CD14-positive monocyte (primary cell): ENCODE results near the gene TMEM238L. TPM values are rescaled to one million over a fixed set of nuclear protein-coding genes. Genes with fewer than 3 reads are reported as not detected.

Experiments
- DNase-seq, 3 donors: peaks; one replicate each; pipeline ENCODE4 v3.0.0-alpha.2; 2011 to 2022
- H2AFZ ChIP-seq: 2 replicates; pipeline ENCODE4 v1.6.0; 2012; ENCODE audit warnings: mild to moderate bottlenecking, low read depth, low read length, inconsistent platforms; ENCODE audit not compliant: insufficient read depth, poor library complexity, severe bottlenecking
- H3K27ac ChIP-seq, 2 donors: 1 replicate in 1 of 2; 2 replicates in 1 of 2; pipeline ENCODE4 v1.5.1; 2012 to 2013; ENCODE audit warnings: low read length in 2 of 2, control low read depth in 1 of 2, inconsistent platforms in 1 of 2, low read depth in 1 of 2, mild to moderate bottlenecking in 1 of 2
- H3K27me3 ChIP-seq, 2 donors: one replicate each; pipeline versions ENCODE4 v1.6.0 to v1.6.1; 2011 to 2013; ENCODE audit warnings: low read length in 2 of 2; ENCODE audit not compliant: control insufficient read depth in 2 of 2, insufficient read depth in 2 of 2
- H3K36me3 ChIP-seq, 2 donors: replicated peaks in 1 of 2; 1 replicate in 1 of 2; 2 replicates in 1 of 2; pipeline versions ENCODE4 v1.5.1 to v1.6.1; 2012 to 2013; ENCODE audit warnings: low read length in 2 of 2, control low read depth in 1 of 2, inconsistent platforms in 1 of 2, mild to moderate bottlenecking in 1 of 2; ENCODE audit not compliant: insufficient read depth in 2 of 2, control insufficient read depth in 1 of 2
- H3K4me1 ChIP-seq, 2 donors: 1 replicate in 1 of 2; 2 replicates in 1 of 2; pipeline versions ENCODE4 v1.5.1 to v1.6.1; 2012 to 2013; ENCODE audit warnings: low read length in 2 of 2, control low read depth in 1 of 2, inconsistent platforms in 1 of 2, mild to moderate bottlenecking in 1 of 2, moderate library complexity in 1 of 2; ENCODE audit not compliant: insufficient read depth in 2 of 2, control insufficient read depth in 1 of 2
- H3K4me2 ChIP-seq: replicated peaks from 2 replicates; pipeline ENCODE3; 2012; ENCODE audit warnings: low read length, moderate library complexity, mild to moderate bottlenecking; ENCODE audit not compliant: poor library complexity, severe bottlenecking; ENCODE audit errors: extremely low read depth
- H3K4me3 ChIP-seq, 3 experiments: fragments of 200-600 bp in 1 of 3; sonication (generic) in 1 of 3; replicated peaks in 1 of 3; 1 replicate in 2 of 3; 2 replicates in 1 of 3; pipeline ENCODE4 v1.5.1; 2011 to 2013; ENCODE audit warnings: low read length in 3 of 3, mild to moderate bottlenecking in 3 of 3, control low read depth in 2 of 3, low read depth in 2 of 3, inconsistent platforms in 1 of 3, moderate library complexity in 1 of 3
- H3K79me2 ChIP-seq: 2 replicates; pipeline ENCODE4 v1.6.0; 2012; ENCODE audit warnings: mild to moderate bottlenecking, control low read depth, inconsistent platforms, low read length, moderate library complexity; ENCODE audit not compliant: insufficient read depth
- H3K9ac ChIP-seq: 2 replicates; pipeline ENCODE4 v1.6.0; 2017; ENCODE audit warnings: low read length, mild to moderate bottlenecking; ENCODE audit not compliant: insufficient read depth, poor library complexity, severe bottlenecking
- H3K9me3 ChIP-seq, 2 donors: replicated peaks in 1 of 2; 1 replicate in 1 of 2; 2 replicates in 1 of 2; pipeline versions ENCODE4 v1.5.1 to v1.6.1; 2012 to 2013; ENCODE audit warnings: low read length in 2 of 2, control low read depth in 1 of 2; ENCODE audit not compliant: control insufficient read depth in 1 of 2, insufficient read depth in 1 of 2
- H4K20me1 ChIP-seq: 2 replicates; pipeline ENCODE4 v1.6.0; 2012; ENCODE audit warnings: mild to moderate bottlenecking, low read length, control low read depth, moderate library complexity; ENCODE audit not compliant: insufficient read depth
- H3K27ac Mint-ChIP-seq, 7 donors: one replicate each; pipeline ENCODE4 v1.8.0; 2020; ENCODE audit warnings: mild to moderate bottlenecking in 7 of 7, mixed read lengths in 7 of 7, moderate library complexity in 6 of 7, inconsistent platforms in 2 of 7
- H3K27me3 Mint-ChIP-seq, 3 donors: one replicate each; pipeline ENCODE4 v1.8.0; 2021 to 2022; ENCODE audit warnings: low read depth in 3 of 3, mild to moderate bottlenecking in 3 of 3, mixed read lengths in 3 of 3, moderate library complexity in 3 of 3, inconsistent platforms in 1 of 3
- H3K36me3 Mint-ChIP-seq, 2 donors: one replicate each; pipeline ENCODE4 v1.8.0; 2020; ENCODE audit warnings: mixed read lengths in 2 of 2, inconsistent platforms in 1 of 2, mild to moderate bottlenecking in 1 of 2
- H3K4me1 Mint-ChIP-seq: one replicate; pipeline ENCODE4 v1.8.0; 2020; ENCODE audit warnings: mild to moderate bottlenecking, mixed read lengths
- H3K4me3 Mint-ChIP-seq, 2 donors: one replicate each; pipeline ENCODE4 v1.8.0; 2020; ENCODE audit warnings: mild to moderate bottlenecking in 2 of 2, mixed read lengths in 2 of 2, moderate library complexity in 1 of 2
- H3K9me3 Mint-ChIP-seq, 7 donors: one replicate each; pipeline ENCODE4 v1.8.0; 2020 to 2022; ENCODE audit warnings: mixed read lengths in 7 of 7, mild to moderate bottlenecking in 6 of 7, moderate library complexity in 6 of 7, inconsistent platforms in 2 of 7
- CTCF ChIP-seq: fragments of 200-600 bp; IDR thresholded peaks from one replicate; pipeline ENCODE4 v1.8.0; 2022; ENCODE audit warnings: antibody characterized with exemption, mild to moderate bottlenecking
- WGBS: methylation state at CpG from one replicate; pipeline ENCODE4 v1.1.5; 2013; ENCODE audit warnings: missing lambda C conversion rate; ENCODE audit not compliant: insufficient coverage; 5-methylcytosine and 5-hydroxymethylcytosine counted together
- intact Hi-C, 2 donors: fragments of 100-400 bp; cut with micrococcal nuclease; formaldehyde crosslinking; loops; one replicate each; pipeline versions ENCODE4 v1.15.0 to v1.15.1; 2023
- polyA plus RNA-seq, 3 donors: library from polyadenylated mRNA; depleted of rRNA in 1 of 3; unstranded in 2 of 3; stranded (reverse) in 1 of 3; fragments of 300-500 nt in 2 of 3; fragments of >200 nt in 1 of 3; fragmentation: Illumina TruSeq in 2 of 3; gene quantifications; 1 replicate in 2 of 3; 2 replicates in 1 of 3; pipeline ENCODE4 v1.2.3, GENCODE V29; 2012 to 2021

The TMEM238L gene
- polyA plus RNA-seq, 3 donors = not detected

DNA sequence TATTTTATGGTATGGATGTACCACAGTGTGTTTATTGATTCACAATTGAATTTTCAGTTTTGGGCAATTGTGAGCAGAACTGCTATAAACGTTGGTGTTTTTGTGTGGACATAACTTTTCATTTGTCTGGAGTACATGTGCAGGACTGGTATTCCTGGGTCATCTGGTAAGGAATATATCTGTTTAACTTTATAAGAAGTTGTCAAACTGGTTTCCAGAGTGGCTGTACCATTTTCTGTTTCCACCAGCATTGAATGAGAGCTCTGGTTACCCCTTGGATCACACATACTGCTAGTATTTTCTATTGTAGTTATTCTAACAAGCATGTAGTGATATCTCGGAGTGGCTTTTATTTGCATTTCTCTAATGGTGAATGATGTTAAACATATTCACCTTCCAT lies 24.3 kb downstream of the TMEM238L start:
- Histone ChIP-seq H3K36me3 (no peaks in the 10 kb centered on the region), H3K27ac (no peak overlapping the region), H3K4me2 (no peak overlapping the region), H2AFZ (no peak overlapping the region), H3K9me3 (peaks cover 0 to 6% of the 10 kb centered on the region in 2 donors), H4K20me1 (no peaks in the 10 kb centered on the region), H3K4me1 (peaks cover 9 to 17% of the 10 kb centered on the region in 2 donors), H3K9ac (no peak overlapping the region), H3K27me3 (no peaks in the 10 kb centered on the region), H3K4me3 (no peak overlapping the region), H3K79me2 (no peaks in the 10 kb centered on the region)
- Mint-ChIP-seq H3K4me1 (peaks cover 28% of the 10 kb centered on the region), H3K27ac (no peak overlapping the region), H3K36me3 (peaks cover 0 to 6% of the 10 kb centered on the region in 2 donors), H3K27me3 (peaks cover 0 to 2% (median 0%) of the 10 kb centered on the region in 3 donors), H3K4me3 (no peak overlapping the region), H3K9me3 (peaks cover 8 to 20% (median 15%) of the 10 kb centered on the region in 7 donors)
- intact Hi-C loops = no loop called here
- 100% methylated on average over 1 of the region's 2 CpGs for WGBS
- DNase-seq = no peak
- TF ChIP-seq CTCF = no peak

DNA sequence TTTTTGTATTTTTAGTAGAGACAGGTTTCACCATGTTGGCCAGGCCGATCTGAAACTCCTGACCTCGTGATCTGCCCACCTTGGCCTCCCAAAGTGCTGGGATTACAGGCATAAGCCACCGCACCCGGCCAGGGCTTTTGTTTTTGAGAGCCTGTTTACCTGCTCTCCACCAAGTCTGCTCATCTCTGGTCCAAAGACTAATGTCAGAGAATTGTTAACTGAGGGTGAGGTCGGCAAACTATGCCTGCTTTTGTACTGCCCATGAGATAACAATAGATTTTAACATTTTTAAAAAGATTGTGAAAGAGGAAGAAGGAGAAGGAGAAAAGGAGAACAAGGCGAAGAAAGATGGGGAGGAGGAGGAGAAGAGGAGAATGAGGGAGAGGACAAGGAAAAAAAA lies 26.0 kb downstream of the TMEM238L start:
- intact Hi-C loops = no loop called here
- peaks cover 27% of the 10 kb centered on the region for H3K4me1 Mint-ChIP-seq
- H3K79me2 ChIP-seq = no peaks in the 10 kb centered on the region
- peak overlapping the region in 5 of 7 donors; percentile 26 to 75 (median 61) for H3K27ac Mint-ChIP-seq
- 60% methylated on average over 3 of the region's 6 CpGs for WGBS
- no peaks in the 10 kb centered on the region for H3K36me3 ChIP-seq
- H3K4me3 ChIP-seq = no peak overlapping the region
- H4K20me1 ChIP-seq = no peaks in the 10 kb centered on the region
- no peaks in the 10 kb centered on the region for H3K27me3 ChIP-seq
- peaks cover 0 to 6% of the 10 kb centered on the region in 2 donors for H3K9me3 ChIP-seq
- peaks cover 9 to 17% of the 10 kb centered on the region in 2 donors for H3K4me1 ChIP-seq
- H3K4me3 Mint-ChIP-seq = no peak overlapping the region
- H3K4me2 ChIP-seq = no peak overlapping the region
- H3K36me3 Mint-ChIP-seq = peaks cover 0 to 6% of the 10 kb centered on the region in 2 donors
- no peak overlapping the region for H2AFZ ChIP-seq
- no peaks in the 10 kb centered on the region for H3K27me3 Mint-ChIP-seq
- H3K9ac ChIP-seq = no peak overlapping the region
- no peak for TF ChIP-seq CTCF
- no peak for DNase-seq
- peaks cover 6 to 15% (median 10%) of the 10 kb centered on the region in 7 donors for H3K9me3 Mint-ChIP-seq
- no peak overlapping the region for H3K27ac ChIP-seq
